OCI-LY3 (cell line): ENCODE measurements around the gene XK.
A peak's percentile ranks its signal among the peaks of the same experiment; 100 is the strongest.

ENCODE experiments used
- H2AFZ ChIP-seq: fragments of 200-600, 300-600 bp; shearing (Covaris generic); 2 replicates; pipeline ENCODE4 v1.6.0; 2014; ENCODE audit warnings: antibody characterized with exemption, low read depth, low read length
- H3K27ac ChIP-seq: fragments of 200-600, 300-600 bp; sonication (generic); 2 replicates; pipeline ENCODE4 v1.5.1; 2014; ENCODE audit warnings: mild to moderate bottlenecking, low read length, moderate library complexity, mixed read lengths
- H3K27me3 ChIP-seq: fragments of 200-600, 300-600 bp; sonication (generic); 2 replicates; pipeline ENCODE4 v1.6.1; 2014; ENCODE audit warnings: low read depth, low read length, mixed read lengths
- H3K36me3 ChIP-seq: fragments of 200-600, 300-600 bp; sonication (generic); replicated peaks from 2 replicates; pipeline ENCODE3; 2014; ENCODE audit warnings: low read depth, low read length, mixed read lengths
- H3K4me1 ChIP-seq: fragments of 300-600, 200-600 bp; sonication (generic); 2 replicates; pipeline ENCODE4 v1.6.1; 2014; ENCODE audit warnings: low read length, mixed read lengths
- H3K4me2 ChIP-seq: fragments of 200-600, 300-600 bp; sonication (generic); 2 replicates; pipeline ENCODE4 v1.6.1; 2014; ENCODE audit warnings: low read length, mixed read lengths
- H3K4me3 ChIP-seq: fragments of 300-600, 200-600 bp; sonication (generic); 2 replicates; pipeline ENCODE4 v1.5.1; 2014; ENCODE audit warnings: antibody characterized with exemption, mild to moderate bottlenecking, low read length, moderate library complexity
- H3K79me2 ChIP-seq: fragments of 300-600, 200-600 bp; shearing (Covaris generic); 2 replicates; pipeline ENCODE4 v1.6.1; 2014; ENCODE audit warnings: mild to moderate bottlenecking, low read length, mixed read lengths
- H3K9ac ChIP-seq: fragments of 300-600, 200-600 bp; shearing (Covaris generic); 2 replicates; pipeline ENCODE4 v1.6.0; 2014; ENCODE audit warnings: mild to moderate bottlenecking, low read length, moderate library complexity
- H3K9me3 ChIP-seq: fragments of 200-600, 300-600 bp; shearing (Covaris generic); 2 replicates; pipeline ENCODE4 v1.6.1; 2014; ENCODE audit warnings: low read length, mixed read lengths; ENCODE audit not compliant: insufficient read depth
- H4K20me1 ChIP-seq: fragments of 200-600, 300-600 bp; sonication (generic); 2 replicates; pipeline ENCODE4 v1.6.1; 2016; ENCODE audit warnings: low read length, mixed read lengths; ENCODE audit not compliant: insufficient read depth
- CTCF ChIP-seq: fragments of 200-600, 300-600 bp; sonication (generic); IDR thresholded peaks from 2 replicates; pipeline ENCODE4 v1.5.1; 2014; ENCODE audit warnings: antibody characterized with exemption, low read length, low read depth
- EZH2phosphoT487 ChIP-seq: fragments of 200-600 bp; shearing (Covaris generic); IDR thresholded peaks from 2 replicates; pipeline ENCODE4 v1.6.1; 2018; ENCODE audit warnings: antibody characterized with exemption, mixed run types, low read depth

Gene XK

DNA sequence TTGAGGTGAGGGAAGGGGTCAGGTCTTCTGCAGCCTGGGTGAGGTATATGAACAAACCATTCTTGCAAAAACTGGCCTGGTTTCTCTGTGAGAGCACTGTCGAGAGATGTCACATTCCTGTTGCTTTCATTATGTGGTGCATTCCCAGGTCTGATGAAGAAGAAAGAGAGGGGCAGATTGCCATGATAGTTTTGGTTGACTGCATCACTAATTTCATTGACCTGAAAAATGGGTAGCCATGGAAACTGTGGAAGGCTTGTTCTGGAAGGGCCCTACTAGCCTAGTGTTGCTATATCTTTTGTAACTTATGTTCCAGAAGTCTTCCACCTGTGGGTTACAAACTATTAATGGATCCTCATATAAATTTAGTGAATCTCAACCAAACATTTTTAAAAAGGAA lies 61.4 kb downstream of the XK start:
- Histone ChIP-seq H3K36me3 (no peaks in the 10 kb centered on the region), H3K4me1 (peaks cover 31% of the 10 kb centered on the region), H3K79me2 (no peaks in the 10 kb centered on the region), H3K27ac (peak overlapping the region; percentile 99), H3K27me3 (no peaks in the 10 kb centered on the region), H3K4me2 (peak overlapping the region; percentile 85), H3K9me3 (no peaks in the 10 kb centered on the region), H4K20me1 (no peaks in the 10 kb centered on the region), H3K4me3 (peak overlapping the region; percentile 55; the same call in 1 of the 2 replicates), H3K9ac (peak overlapping the region; percentile 85), H2AFZ (no peak overlapping the region)
- TF ChIP-seq EZH2phosphoT487, result no peak
- no peak for TF ChIP-seq CTCF

DNA sequence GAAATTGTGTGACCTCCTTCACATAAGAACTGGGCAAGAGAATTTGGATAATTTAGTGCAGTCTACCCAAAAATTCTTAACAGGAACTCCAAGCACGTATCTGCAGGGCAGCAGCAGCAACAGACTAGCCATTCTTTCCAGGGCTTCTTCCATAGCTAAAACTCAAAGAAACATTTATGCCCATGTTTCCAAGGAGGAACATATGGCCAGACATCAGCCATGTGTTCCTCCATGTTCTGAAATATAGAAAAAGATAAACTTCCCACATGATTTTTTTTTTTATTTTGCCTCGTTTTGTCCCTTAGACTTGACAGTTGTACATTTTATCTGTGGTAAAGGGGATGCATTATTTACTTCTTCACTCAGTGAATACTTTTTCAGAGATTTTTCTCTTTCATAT lies 66.7 kb downstream of the XK start:
- no peaks in the 10 kb centered on the region for H3K9me3 ChIP-seq
- peaks cover 60% of the 10 kb centered on the region for H3K4me1 ChIP-seq
- H3K4me3 ChIP-seq, result no peak overlapping the region
- no peak overlapping the region for H2AFZ ChIP-seq
- no peak overlapping the region for H3K9ac ChIP-seq
- H3K27me3 ChIP-seq, result no peaks in the 10 kb centered on the region
- H3K27ac ChIP-seq, result no peak overlapping the region
- TF ChIP-seq EZH2phosphoT487 (no peak), CTCF (no peak)
- H3K36me3 ChIP-seq, result no peaks in the 10 kb centered on the region
- no peak overlapping the region for H3K4me2 ChIP-seq
- H4K20me1 ChIP-seq, result no peaks in the 10 kb centered on the region
- H3K79me2 ChIP-seq, result no peaks in the 10 kb centered on the region

DNA sequence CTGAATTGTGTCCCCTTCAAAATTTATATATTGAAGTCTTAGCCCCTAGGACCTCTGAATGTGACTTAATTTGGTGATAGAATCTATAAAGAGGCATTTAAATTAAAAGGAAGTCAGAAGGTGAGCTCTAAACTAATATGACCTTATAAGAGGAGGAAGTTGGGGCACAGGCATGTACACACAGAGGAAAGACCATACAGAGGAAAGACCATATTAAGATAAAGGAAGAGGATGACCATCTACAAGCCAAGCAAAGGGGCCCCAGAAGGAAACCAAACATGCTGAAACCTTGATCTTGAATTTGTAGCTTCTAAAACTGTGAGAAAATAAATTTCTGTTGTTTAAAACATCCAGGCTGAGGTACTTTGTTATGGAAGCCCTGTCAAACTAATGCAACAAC lies 67.3 kb downstream of the XK start:
- H3K27me3 ChIP-seq, result no peaks in the 10 kb centered on the region
- no peak for TF ChIP-seq EZH2phosphoT487
- TF ChIP-seq CTCF, result no peak
- H3K4me2 ChIP-seq, result peak overlapping the region; percentile 71; the same call in 1 of the 2 replicates
- H3K9me3 ChIP-seq, result no peaks in the 10 kb centered on the region
- no peaks in the 10 kb centered on the region for H3K36me3 ChIP-seq
- H3K9ac ChIP-seq, result no peak overlapping the region
- no peaks in the 10 kb centered on the region for H3K79me2 ChIP-seq
- H3K4me3 ChIP-seq, result no peak overlapping the region
- no peaks in the 10 kb centered on the region for H4K20me1 ChIP-seq
- H2AFZ ChIP-seq, result no peak overlapping the region
- H3K4me1 ChIP-seq, result peaks cover 61% of the 10 kb centered on the region
- peak overlapping the region; percentile 100 for H3K27ac ChIP-seq

DNA sequence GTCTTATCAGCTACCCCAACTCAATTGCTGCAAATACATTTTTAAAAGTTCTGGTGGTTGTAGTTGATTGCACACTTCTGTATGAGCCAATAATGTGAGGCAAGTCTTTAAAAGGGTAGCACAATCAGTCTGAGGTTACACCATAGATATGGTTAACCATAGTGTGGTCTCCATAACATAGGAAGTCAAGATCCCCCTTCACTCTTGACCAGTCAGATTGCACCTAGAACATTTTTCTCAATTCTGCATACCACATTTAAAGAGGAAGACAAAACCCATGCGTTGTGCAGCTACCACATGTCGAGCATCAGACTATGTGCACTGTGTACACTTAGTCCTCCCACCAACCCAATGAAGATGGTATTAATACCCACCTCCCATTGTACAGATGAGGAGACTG lies 67.8 kb downstream of the XK start:
- H3K4me2 ChIP-seq, result peak overlapping the region; percentile 71
- H3K4me1 ChIP-seq, result peaks cover 66% of the 10 kb centered on the region
- H2AFZ ChIP-seq, result no peak overlapping the region
- H3K9ac ChIP-seq, result no peak overlapping the region; the same call in 1 of the 2 replicates
- peak overlapping the region; percentile 6; the same call in 1 of the 2 replicates for H3K4me3 ChIP-seq
- H3K36me3 ChIP-seq, result no peaks in the 10 kb centered on the region
- H4K20me1 ChIP-seq, result no peaks in the 10 kb centered on the region
- H3K27me3 ChIP-seq, result no peaks in the 10 kb centered on the region
- H3K27ac ChIP-seq, result peak overlapping the region; percentile 100
- H3K9me3 ChIP-seq, result no peaks in the 10 kb centered on the region
- TF ChIP-seq EZH2phosphoT487 (no peak), CTCF (no peak)
- H3K79me2 ChIP-seq, result no peaks in the 10 kb centered on the region
